H9 (cell line): ENCODE results near the gene OPRD1. TPM values are rescaled to one million over a fixed set of nuclear protein-coding genes. Genes with fewer than 3 reads are reported as not detected.

Source experiments
- DNase-seq: peaks from one replicate; pipeline ENCODE4 v3.0.0-alpha.2; 2017
- H2AFZ ChIP-seq: one replicate; pipeline ENCODE4 v1.6.1; 2013; ENCODE audit warnings: mild to moderate bottlenecking, low read length, control low read depth, moderate library complexity
- H2AK5ac ChIP-seq: 2 replicates; pipeline ENCODE4 v1.6.1; 2013; ENCODE audit warnings: low read length, control low read depth, mixed read lengths; ENCODE audit not compliant: insufficient read length
- H2BK120ac ChIP-seq: one replicate; pipeline ENCODE4 v1.6.1; 2013; ENCODE audit warnings: low read depth, mild to moderate bottlenecking, low read length, control low read depth, inconsistent platforms; ENCODE audit not compliant: poor library complexity, severe bottlenecking
- H2BK12ac ChIP-seq: 2 replicates; pipeline ENCODE4 v1.6.1; 2013; ENCODE audit warnings: low read length, control low read depth, mixed read lengths, low read depth; ENCODE audit not compliant: insufficient read length
- H2BK15ac ChIP-seq: 2 replicates; pipeline ENCODE4 v1.6.1; 2013; ENCODE audit warnings: low read depth, low read length, control low read depth
- H2BK20ac ChIP-seq: one replicate; pipeline ENCODE4 v1.6.1; 2013; ENCODE audit warnings: low read depth, mild to moderate bottlenecking, low read length, control low read depth, inconsistent platforms; ENCODE audit not compliant: poor library complexity, severe bottlenecking
- H2BK5ac ChIP-seq: 2 replicates; pipeline ENCODE4 v1.6.1; 2013; ENCODE audit warnings: low read length, control low read depth, mixed read lengths; ENCODE audit not compliant: insufficient read length
- H3K14ac ChIP-seq: 2 replicates; pipeline ENCODE4 v1.6.1; 2013; ENCODE audit warnings: low read length, control low read depth; ENCODE audit not compliant: insufficient read depth
- H3K18ac ChIP-seq: 2 replicates; pipeline ENCODE4 v1.6.1; 2013; ENCODE audit warnings: low read depth, mild to moderate bottlenecking, mixed read lengths, low read length, control low read depth; ENCODE audit not compliant: insufficient read length
- H3K23ac ChIP-seq: 2 replicates; pipeline ENCODE4 v1.6.1; 2013; ENCODE audit warnings: low read length, control low read depth, mixed read lengths, low read depth; ENCODE audit not compliant: insufficient read length
- H3K23me2 ChIP-seq: 2 replicates; pipeline ENCODE4 v1.6.1; 2013; ENCODE audit warnings: low read depth, mild to moderate bottlenecking, mixed read lengths, low read length, control low read depth; ENCODE audit not compliant: insufficient read length, poor library complexity, severe bottlenecking
- H3K27ac ChIP-seq: 2 replicates; pipeline ENCODE4 v1.5.1; 2013; ENCODE audit warnings: low read length, control low read depth, mixed read lengths, low read depth; ENCODE audit not compliant: insufficient read length
- H3K27me3 ChIP-seq: 2 replicates; pipeline ENCODE4 v1.6.1; 2013; ENCODE audit warnings: low read length, control low read depth, inconsistent platforms; ENCODE audit not compliant: insufficient read depth
- H3K4ac ChIP-seq: 2 replicates; pipeline ENCODE4 v1.6.1; 2013; ENCODE audit warnings: low read depth, mild to moderate bottlenecking, control low read depth, inconsistent platforms, low read length, moderate library complexity
- H3K4me1 ChIP-seq: 2 replicates; pipeline ENCODE4 v1.6.1; 2013; ENCODE audit warnings: low read length, control low read depth, inconsistent platforms; ENCODE audit not compliant: insufficient read depth
- H3K4me2 ChIP-seq: 2 replicates; pipeline ENCODE4 v1.6.1; 2013; ENCODE audit warnings: low read length, control low read depth, mixed read lengths; ENCODE audit not compliant: insufficient read length, insufficient read depth
- H3K56ac ChIP-seq: 2 replicates; pipeline ENCODE4 v1.6.1; 2013; ENCODE audit warnings: low read depth, mild to moderate bottlenecking, mixed read lengths, low read length, control low read depth; ENCODE audit not compliant: insufficient read length
- H3K79me1 ChIP-seq: 2 replicates; pipeline ENCODE4 v1.6.1; 2013; ENCODE audit warnings: low read depth, mild to moderate bottlenecking, moderate library complexity, low read length, control low read depth, inconsistent platforms; ENCODE audit not compliant: insufficient read depth, poor library complexity, severe bottlenecking
- H3K79me2 ChIP-seq: 2 replicates; pipeline ENCODE4 v1.6.1; 2013; ENCODE audit warnings: low read length, control low read depth, inconsistent platforms; ENCODE audit not compliant: insufficient read depth
- H3K9ac ChIP-seq: 2 replicates; pipeline ENCODE4 v1.6.1; 2013; ENCODE audit warnings: low read length, control low read depth, mixed read lengths; ENCODE audit not compliant: insufficient read length; ENCODE audit errors: extremely low read depth
- H3K9me3 ChIP-seq: one replicate; pipeline ENCODE4 v1.6.1; 2013; ENCODE audit warnings: low read depth, low read length, inconsistent platforms; ENCODE audit not compliant: control insufficient read depth
- H3T11ph ChIP-seq: one replicate; pipeline ENCODE4 v1.6.1; 2013; ENCODE audit warnings: mild to moderate bottlenecking, low read length, control low read depth, inconsistent platforms
- H4K20me1 ChIP-seq: one replicate; pipeline ENCODE4 v1.6.1; 2013; ENCODE audit not compliant: control insufficient read depth, insufficient read length, insufficient read depth
- H4K5ac ChIP-seq: 2 replicates; pipeline ENCODE4 v1.6.1; 2013; ENCODE audit warnings: low read depth, mild to moderate bottlenecking, mixed read lengths, low read length, control low read depth; ENCODE audit not compliant: insufficient read length
- H4K8ac ChIP-seq: replicated peaks from 2 replicates; pipeline ENCODE4 v1.6.1; 2013; ENCODE audit warnings: low read length, control low read depth, mixed read lengths, low read depth; ENCODE audit not compliant: insufficient read length
- H4K91ac ChIP-seq: 2 replicates; pipeline ENCODE4 v1.6.1; 2013; ENCODE audit warnings: low read depth, mild to moderate bottlenecking, moderate library complexity, mixed read lengths, low read length, control low read depth; ENCODE audit not compliant: insufficient read length
- H3K27ac Mint-ChIP-seq, 3 experiments: 2 replicates in 2 of 3; 3 replicates in 1 of 3; pipeline ENCODE4 v1.8.0; 2020 to 2021; ENCODE audit warnings: mixed read lengths in 3 of 3, mild to moderate bottlenecking in 1 of 3, moderate library complexity in 1 of 3
- H3K27me3 Mint-ChIP-seq: 2 replicates; pipeline ENCODE4 v1.8.0; 2021; ENCODE audit warnings: low read depth, mild to moderate bottlenecking, moderate library complexity, mixed read lengths
- H3K36me3 Mint-ChIP-seq, 3 experiments: 2 replicates in 2 of 3; 3 replicates in 1 of 3; pipeline ENCODE4 v1.8.0; 2020 to 2021; ENCODE audit warnings: low read depth in 3 of 3, mixed read lengths in 3 of 3; ENCODE audit not compliant: insufficient read depth in 1 of 3
- H3K4me1 Mint-ChIP-seq, 2 experiments: 2 replicates each; pipeline ENCODE4 v1.8.0; 2020; ENCODE audit warnings: mixed read lengths in 2 of 2
- H3K4me3 Mint-ChIP-seq, 2 experiments: 2 replicates in 1 of 2; 3 replicates in 1 of 2; pipeline ENCODE4 v1.8.0; 2020 to 2021; ENCODE audit warnings: mild to moderate bottlenecking in 2 of 2, mixed read lengths in 2 of 2, moderate library complexity in 1 of 2
- H3K9me3 Mint-ChIP-seq, 2 experiments: 2 replicates in 1 of 2; 3 replicates in 1 of 2; pipeline ENCODE4 v1.8.0; 2020; ENCODE audit warnings: mild to moderate bottlenecking in 2 of 2, mixed read lengths in 2 of 2, moderate library complexity in 1 of 2
- WGBS: extraction: QIAGEN DNeasy Blood & Tissue Kit; methylation state at CpG from one replicate; pipeline ENCODE4 v1.1.7; 2013; ENCODE audit warnings: missing lambda C conversion rate, low lambda C conversion rate, mixed read lengths; ENCODE audit not compliant: insufficient read length; ENCODE audit errors: extremely low coverage; 5-methylcytosine and 5-hydroxymethylcytosine counted together
- total RNA-seq: library from RNA; stranded (reverse); gene quantifications from 2 replicates; pipeline ENCODE4 v1.2.1, GENCODE V29; 2021
- TF ChIP-seq, protein P1 (sequence below): fragments of 200-600 bp; sonication (generic); conservative IDR thresholded peaks from 3 replicates; pipeline ENCODE4 v1.8.0; 2021; ENCODE audit warnings: antibody characterized with exemption, mild to moderate bottlenecking

The OPRD1 gene
- total RNA-seq, 1 experiment from 2014 or later: 1.8 TPM

DNA sequence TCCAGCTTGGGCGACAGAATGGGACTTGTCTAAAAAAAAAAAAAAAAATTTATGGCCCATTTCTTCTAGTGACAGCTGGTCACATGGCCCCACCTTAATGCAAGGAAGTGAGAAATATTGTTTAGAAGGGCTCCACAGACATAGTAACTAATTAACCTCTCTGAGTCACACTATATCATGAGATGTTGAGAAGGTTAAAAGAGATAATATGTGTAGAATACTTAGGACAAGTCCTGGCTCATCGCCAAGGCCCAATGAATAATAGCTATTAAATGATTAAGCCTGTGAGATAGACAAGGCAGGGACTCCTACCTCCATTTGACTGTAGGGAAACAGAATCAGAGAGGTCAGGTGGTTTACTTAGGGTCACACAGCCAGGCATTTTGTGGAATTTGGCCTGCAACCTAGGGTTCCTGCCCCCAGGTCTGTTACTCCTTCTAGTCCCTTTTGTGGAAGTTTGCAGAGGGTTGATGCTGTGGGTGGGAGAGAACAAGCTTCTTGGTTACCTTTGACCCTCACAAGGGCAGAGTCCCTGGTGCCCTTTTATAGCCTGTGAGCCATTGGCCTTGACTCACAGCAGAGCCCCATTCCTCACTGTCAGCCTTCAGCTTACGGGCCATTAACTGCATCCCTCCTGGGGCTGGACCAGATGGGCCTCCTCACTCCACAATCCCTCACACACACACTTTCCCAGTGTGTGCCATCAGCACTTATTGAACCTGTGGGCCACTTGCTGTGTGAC lies 48.5 kb downstream of the OPRD1 start:
- Histone ChIP-seq H3K14ac (no peak overlapping the region), H4K20me1 (peaks cover 3% of the 10 kb centered on the region), H2BK15ac (no peak overlapping the region), H3K4ac (no peak overlapping the region), H4K5ac (no peak overlapping the region), H2AK5ac (no peak overlapping the region), H3K23ac (no peak overlapping the region), H3K4me2 (no peak overlapping the region), H2BK20ac (no peak overlapping the region), H3K18ac (no peak overlapping the region), H2BK5ac (no peak overlapping the region), H3K9me3 (no peaks in the 10 kb centered on the region), H4K8ac (no peak overlapping the region), H3K4me1 (no peaks in the 10 kb centered on the region), H3T11ph (no peak overlapping the region), H2BK120ac (no peak overlapping the region), H2BK12ac (no peak overlapping the region), H3K9ac (no peak overlapping the region), H4K91ac (no peak overlapping the region), H3K79me2 (no peaks in the 10 kb centered on the region), H3K27ac (no peak overlapping the region), H3K79me1 (no peaks in the 10 kb centered on the region), H3K27me3 (no peaks in the 10 kb centered on the region), H3K23me2 (no peaks in the 10 kb centered on the region), H2AFZ (no peak overlapping the region), H3K56ac (no peak overlapping the region)
- no peaks in the 10 kb centered on the region for H3K9me3 Mint-ChIP-seq
- no CpG with 5 or more reads among the region's 3 CpGs for WGBS
- peaks cover 4 to 12% of the 10 kb centered on the region in 2 experiments; a peak in 3 of 4 replicates for H3K4me1 Mint-ChIP-seq
- H3K36me3 Mint-ChIP-seq: no peaks in the 10 kb centered on the region; a peak in 1 of 7 replicates
- H3K27me3 Mint-ChIP-seq: no peaks in the 10 kb centered on the region
- H3K27ac Mint-ChIP-seq: 0 out of 7 replicates have a peak overlapping the region, but pooled peaks of 1 of the 3 experiments have one; percentile 15
- no peak overlapping the region for H3K4me3 Mint-ChIP-seq
- TF ChIP-seq, protein P1, sequence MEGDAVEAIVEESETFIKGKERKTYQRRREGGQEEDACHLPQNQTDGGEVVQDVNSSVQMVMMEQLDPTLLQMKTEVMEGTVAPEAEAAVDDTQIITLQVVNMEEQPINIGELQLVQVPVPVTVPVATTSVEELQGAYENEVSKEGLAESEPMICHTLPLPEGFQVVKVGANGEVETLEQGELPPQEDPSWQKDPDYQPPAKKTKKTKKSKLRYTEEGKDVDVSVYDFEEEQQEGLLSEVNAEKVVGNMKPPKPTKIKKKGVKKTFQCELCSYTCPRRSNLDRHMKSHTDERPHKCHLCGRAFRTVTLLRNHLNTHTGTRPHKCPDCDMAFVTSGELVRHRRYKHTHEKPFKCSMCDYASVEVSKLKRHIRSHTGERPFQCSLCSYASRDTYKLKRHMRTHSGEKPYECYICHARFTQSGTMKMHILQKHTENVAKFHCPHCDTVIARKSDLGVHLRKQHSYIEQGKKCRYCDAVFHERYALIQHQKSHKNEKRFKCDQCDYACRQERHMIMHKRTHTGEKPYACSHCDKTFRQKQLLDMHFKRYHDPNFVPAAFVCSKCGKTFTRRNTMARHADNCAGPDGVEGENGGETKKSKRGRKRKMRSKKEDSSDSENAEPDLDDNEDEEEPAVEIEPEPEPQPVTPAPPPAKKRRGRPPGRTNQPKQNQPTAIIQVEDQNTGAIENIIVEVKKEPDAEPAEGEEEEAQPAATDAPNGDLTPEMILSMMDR: no peak
- DNase-seq: no peak
